Suprapubic skin (tissue), 4 donors: Measurements from ENCODE around the gene DTD2. TPM values are rescaled to one million over a fixed set of nuclear protein-coding genes. Genes with fewer than 3 reads are reported as not detected.
"Not testable (repeated sequence)": the region's sequence is repeated elsewhere in the genome, so short reads cannot be mapped to it uniquely, and the experiment has no call there.

ENCODE experiments used
- DNase-seq, 2 donors: peaks; one replicate each; pipeline ENCODE4 v3.0.0-alpha.2; 2019; ENCODE audit warnings: low spot score in 2 of 2
- H3K27ac ChIP-seq: fragments of 200-600 bp; sonication (generic); one replicate; pipeline ENCODE4 v1.5.1; 2019
- H3K27me3 ChIP-seq: fragments of 200-600 bp; sonication (generic); one replicate; pipeline ENCODE4 v1.5.1; 2019
- H3K36me3 ChIP-seq: fragments of 200-600 bp; sonication (generic); one replicate; pipeline ENCODE4 v1.5.1; 2019
- H3K4me1 ChIP-seq: fragments of 200-600 bp; sonication (generic); one replicate; pipeline ENCODE4 v1.5.1; 2019
- H3K4me3 ChIP-seq: fragments of 200-600 bp; sonication (generic); one replicate; pipeline ENCODE4 v1.5.1; 2019; ENCODE audit warnings: mild to moderate bottlenecking
- H3K9me3 ChIP-seq: fragments of 200-600 bp; sonication (generic); one replicate; pipeline ENCODE4 v1.5.1; 2019
- CTCF ChIP-seq, 2 donors: fragments of 200-600 bp in 1 of 2; fragments of 450-650 bp in 1 of 2; sonication (generic) in 1 of 2; IDR thresholded peaks; one replicate each; pipeline ENCODE4 v1.5.1; 2016 to 2019; ENCODE audit warnings: antibody characterized with exemption in 2 of 2, mild to moderate bottlenecking in 1 of 2, moderate library complexity in 1 of 2
- EP300 ChIP-seq: sonication (generic); formaldehyde crosslinking; IDR thresholded peaks from one replicate; pipeline ENCODE4 v1.6.1; 2017; ENCODE audit warnings: antibody characterized with exemption
- POLR2A ChIP-seq, 2 donors: fragments of 450-650 bp; IDR thresholded peaks; one replicate each; pipeline ENCODE4 v1.6.1; 2017; ENCODE audit warnings: antibody characterized with exemption in 2 of 2, mild to moderate bottlenecking in 2 of 2, moderate library complexity in 2 of 2
- POLR2AphosphoS5 ChIP-seq, 3 donors: sonication (generic); formaldehyde crosslinking; IDR thresholded peaks; one replicate each; pipeline ENCODE4 v1.6.1; 2017; ENCODE audit warnings: antibody characterized with exemption in 3 of 3
- WGBS: methylation state at CpG from one replicate; pipeline ENCODE4 v1.1.5; 2018; 5-methylcytosine and 5-hydroxymethylcytosine counted together
- total RNA-seq, 4 donors: library from RNA; depleted of rRNA; stranded (reverse); fragments of >200 nt; gene quantifications; one replicate each; pipeline ENCODE4 v1.1.0, GENCODE V29; 2016

Gene DTD2
- total RNA-seq, 4 donors from 2014 or later = 21.4 to 34.9 (median 24.8) TPM

GRCh38 chr14:31477248-31477647 lies 19.9 kb upstream of the DTD2 start:
- H3K9me3 ChIP-seq = no peaks in the 10 kb centered on the region
- DNase-seq = no peak
- H3K27ac ChIP-seq = no peak overlapping the region
- no peaks in the 10 kb centered on the region for H3K27me3 ChIP-seq
- TF ChIP-seq POLR2A (IDR thresholded peaks at IDR 0.05) = no peak
- TF ChIP-seq CTCF (IDR thresholded peaks at IDR 0.05) = no peak
- TF ChIP-seq POLR2AphosphoS5 (IDR thresholded peaks at IDR 0.05) = no peak
- TF ChIP-seq EP300 = no peak
- no peak overlapping the region for H3K4me3 ChIP-seq
- WGBS = 92% methylated on average over 6 of the region's 6 CpGs
- H3K36me3 ChIP-seq = no peaks in the 10 kb centered on the region
- H3K4me1 ChIP-seq = no peaks in the 10 kb centered on the region

- Histone ChIP-seq H3K9me3 (no peaks in the 10 kb centered on the region), H3K36me3 (no peaks in the 10 kb centered on the region), H3K27me3 (no peaks in the 10 kb centered on the region), H3K4me1 (no peaks in the 10 kb centered on the region), H3K27ac (no peak overlapping the region), H3K4me3 (no peak overlapping the region)
- DNase-seq = no peak
- TF ChIP-seq EP300 (no peak), POLR2A (IDR thresholded peaks at IDR 0.05) (no peak), POLR2AphosphoS5 (IDR thresholded peaks at IDR 0.05) (no peak), CTCF (IDR thresholded peaks at IDR 0.05) (no peak)
- 64% methylated on average over 4 of the region's 4 CpGs for WGBS
Observed at GRCh38 chr14:31476131-31476866, 19.0 kb upstream of the DTD2 start.

- WGBS = 82% methylated on average over 6 of the region's 6 CpGs
- Histone ChIP-seq H3K4me3 (no peak overlapping the region), H3K4me1 (no peaks in the 10 kb centered on the region), H3K9me3 (no peaks in the 10 kb centered on the region), H3K27me3 (no peaks in the 10 kb centered on the region), H3K36me3 (no peaks in the 10 kb centered on the region), H3K27ac (no peak overlapping the region)
- no peak for TF ChIP-seq POLR2A (IDR thresholded peaks at IDR 0.05)
- TF ChIP-seq POLR2AphosphoS5 (IDR thresholded peaks at IDR 0.05) = no peak
- TF ChIP-seq CTCF (IDR thresholded peaks at IDR 0.05) = no peak
- TF ChIP-seq EP300 = no peak
- DNase-seq = no peak
Observed at GRCh38 chr14:31466554-31466953, 9.2 kb upstream of the DTD2 start.

GRCh38 chr14:31465111-31465510 lies 7.8 kb upstream of the DTD2 start:
- DNase-seq = no peak
- H3K27me3 ChIP-seq = no peaks in the 10 kb centered on the region
- TF ChIP-seq POLR2A (IDR thresholded peaks at IDR 0.05) = no peak
- no peak for TF ChIP-seq POLR2AphosphoS5 (IDR thresholded peaks at IDR 0.05)
- no peak for TF ChIP-seq CTCF (IDR thresholded peaks at IDR 0.05)
- TF ChIP-seq EP300 = no peak
- no peaks in the 10 kb centered on the region for H3K9me3 ChIP-seq
- no peak overlapping the region for H3K4me3 ChIP-seq
- no peaks in the 10 kb centered on the region for H3K36me3 ChIP-seq
- H3K4me1 ChIP-seq = no peaks in the 10 kb centered on the region
- no peak overlapping the region for H3K27ac ChIP-seq

- H3K36me3 ChIP-seq, H3K4me3 ChIP-seq, H3K4me1 ChIP-seq, H3K9me3 ChIP-seq, H3K27me3 ChIP-seq, DNase-seq, H3K27ac ChIP-seq: not testable (repeated sequence)
- WGBS = 48% methylated on average over 2 of the region's 2 CpGs
Observed at GRCh38 chr14:31462450-31462849, 5.1 kb upstream of the DTD2 start.

GRCh38 chr14:31461545-31461944 lies 4.2 kb upstream of the DTD2 start:
- WGBS = 88% methylated on average over 3 of the region's 3 CpGs

More at GRCh38 chr14:31461545-31461944, 4.2 kb upstream of the DTD2 start:
- no peaks in the 10 kb centered on the region for H3K36me3 ChIP-seq
- no peaks in the 10 kb centered on the region for H3K27me3 ChIP-seq
- H3K9me3 ChIP-seq = no peaks in the 10 kb centered on the region
- H3K27ac ChIP-seq = no peak overlapping the region
- DNase-seq = no peak
- H3K4me3 ChIP-seq = no peak overlapping the region
- H3K4me1 ChIP-seq = peaks cover 11% of the 10 kb centered on the region
- TF ChIP-seq CTCF (IDR thresholded peaks at IDR 0.05) = no peak
- no peak for TF ChIP-seq POLR2A (IDR thresholded peaks at IDR 0.05)
- TF ChIP-seq POLR2AphosphoS5 (IDR thresholded peaks at IDR 0.05) = no peak
